Activated naive CD4-positive, alpha-beta T cell treated with anti-CD3 and anti-CD28 coated beads, Interleukin-2, amount 50 U/mL, for 24 hours (primary cell): Measurements from ENCODE around the gene CHST15.

Experiments
- H3K27ac Mint-ChIP-seq: one replicate; pipeline ENCODE4 v1.8.0; 2021; ENCODE audit warnings: mild to moderate bottlenecking, mixed read lengths
- H3K27me3 Mint-ChIP-seq: one replicate; pipeline ENCODE4 v1.8.0; 2021; ENCODE audit warnings: mixed read lengths
- H3K36me3 Mint-ChIP-seq: one replicate; pipeline ENCODE4 v1.8.0; 2021; ENCODE audit warnings: mixed read lengths
- H3K4me1 Mint-ChIP-seq: one replicate; pipeline ENCODE4 v1.8.0; 2021; ENCODE audit warnings: mixed read lengths
- H3K4me3 Mint-ChIP-seq: one replicate; pipeline ENCODE4 v1.8.0; 2021; ENCODE audit warnings: mild to moderate bottlenecking, mixed read lengths
- H3K9me3 Mint-ChIP-seq: one replicate; pipeline ENCODE4 v1.8.0; 2021; ENCODE audit warnings: mixed read lengths

Gene CHST15

DNA sequence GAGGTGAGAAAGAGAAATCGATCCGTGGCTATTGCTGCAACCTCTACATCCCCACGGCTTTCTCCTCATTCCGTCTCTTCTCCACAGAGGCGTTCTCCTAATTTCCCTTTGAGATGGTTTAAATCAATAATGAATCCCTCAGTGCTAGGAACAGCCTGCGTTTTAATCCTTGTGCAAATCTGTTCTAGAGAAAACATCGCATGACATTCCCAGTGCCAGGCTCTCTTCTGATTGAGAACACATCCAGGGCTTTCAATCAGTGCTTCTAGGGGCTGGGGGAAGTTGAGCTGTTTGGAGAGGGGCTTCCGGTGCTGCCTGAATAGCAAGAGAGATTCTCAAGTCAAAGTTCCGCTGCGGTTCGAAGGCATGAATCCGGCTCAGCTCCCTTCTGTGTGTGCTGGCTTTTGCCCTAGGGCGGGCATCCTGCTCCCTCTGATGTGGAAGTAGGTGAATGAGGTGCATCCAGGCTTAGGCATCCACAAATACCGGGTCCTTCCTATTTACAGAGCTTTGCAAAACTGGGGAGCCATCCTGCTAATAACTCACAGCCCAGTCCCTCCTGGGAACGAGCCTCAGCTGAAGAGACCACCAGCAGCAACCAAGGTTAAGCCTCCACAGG, 62.8 kb downstream of the CHST15 start:
- Mint-ChIP-seq H3K36me3 (no peaks in the 10 kb centered on the region), H3K27ac (no peak overlapping the region), H3K9me3 (no peaks in the 10 kb centered on the region), H3K27me3 (peaks cover 5% of the 10 kb centered on the region), H3K4me1 (peaks cover 3% of the 10 kb centered on the region), H3K4me3 (no peak overlapping the region)

DNA sequence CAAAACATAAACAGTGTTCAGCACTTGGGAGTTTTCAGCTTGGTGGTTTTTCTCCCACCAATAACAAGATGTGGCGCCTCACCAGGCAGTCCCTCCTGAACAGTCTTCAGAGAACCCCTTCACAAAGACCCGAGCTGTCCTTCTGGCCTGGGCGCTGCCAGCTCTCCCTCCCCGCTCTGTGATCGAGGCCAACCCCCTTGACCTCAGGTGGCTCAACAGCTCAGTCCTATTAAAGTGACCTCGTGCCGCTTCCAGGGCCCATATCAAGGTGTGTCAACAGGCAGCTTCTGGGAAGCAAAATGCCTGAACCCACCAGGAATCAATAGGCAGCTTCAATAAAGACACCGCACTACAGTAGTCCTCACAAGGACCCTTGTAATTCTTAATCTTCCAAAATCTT, 63.3 kb downstream of the CHST15 start:
- Mint-ChIP-seq H3K4me3 (no peak overlapping the region), H3K27me3 (peaks cover 4% of the 10 kb centered on the region), H3K27ac (no peak overlapping the region), H3K36me3 (no peaks in the 10 kb centered on the region), H3K4me1 (no peaks in the 10 kb centered on the region), H3K9me3 (no peaks in the 10 kb centered on the region)

DNA sequence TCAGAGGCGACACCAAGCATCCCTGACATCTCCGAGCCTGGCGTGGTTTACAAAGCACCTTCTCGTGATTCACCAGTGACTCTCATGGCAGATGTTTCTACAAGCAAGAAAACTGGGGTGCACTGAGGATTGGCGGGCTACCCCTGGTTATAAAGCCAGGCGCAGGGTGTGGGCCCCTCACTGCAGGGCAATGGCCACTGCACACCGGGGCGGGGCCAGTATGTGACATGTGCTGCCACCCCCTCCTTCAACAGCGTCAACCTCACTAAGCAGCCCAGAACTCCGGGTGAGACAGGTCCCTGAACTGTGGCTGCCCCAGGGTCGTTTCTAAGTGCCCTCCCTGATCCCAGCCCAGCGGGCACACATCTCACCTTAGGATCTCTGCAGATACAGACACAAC, 63.8 kb downstream of the CHST15 start:
- no peak overlapping the region for H3K4me3 Mint-ChIP-seq
- H3K27me3 Mint-ChIP-seq: peaks cover 5% of the 10 kb centered on the region
- H3K9me3 Mint-ChIP-seq: no peaks in the 10 kb centered on the region
- H3K27ac Mint-ChIP-seq: no peak overlapping the region
- H3K4me1 Mint-ChIP-seq: no peaks in the 10 kb centered on the region
- no peaks in the 10 kb centered on the region for H3K36me3 Mint-ChIP-seq

DNA sequence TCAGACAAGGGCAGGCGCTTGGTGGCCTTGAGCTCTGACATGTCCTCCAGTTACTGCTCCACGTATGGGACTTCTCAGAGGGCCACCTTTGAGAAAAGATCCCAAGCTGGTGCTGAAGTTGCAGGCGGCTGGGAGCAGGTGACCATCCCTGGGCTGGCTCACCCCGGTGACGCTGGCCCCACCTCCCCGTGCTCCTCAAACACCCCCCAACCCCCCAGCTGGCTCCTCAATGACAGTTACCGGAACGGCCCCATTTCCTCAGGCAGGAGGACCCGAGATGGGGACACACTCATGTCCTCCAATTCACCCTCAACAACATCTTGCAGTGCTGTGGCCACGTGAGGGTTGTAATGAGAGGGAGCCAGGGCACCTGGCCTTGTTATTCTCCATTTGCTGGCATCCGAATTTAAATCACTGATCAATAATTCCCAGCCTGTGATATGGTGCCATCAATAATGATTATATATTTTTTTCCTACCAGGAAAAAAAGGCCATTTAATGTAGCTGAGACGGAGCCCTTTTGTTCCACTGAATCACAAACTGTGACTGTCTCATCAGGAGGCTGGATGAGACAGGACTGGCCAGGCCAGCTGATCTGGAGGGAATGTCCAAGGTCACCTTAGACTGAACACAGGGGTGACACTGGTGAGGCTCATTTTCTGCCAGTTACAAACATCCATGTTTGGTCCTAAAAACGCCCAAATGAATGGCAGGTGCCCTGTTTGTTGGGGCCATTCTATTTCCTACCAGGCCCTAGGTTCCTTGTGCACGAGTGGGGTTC, 64.5 kb downstream of the CHST15 start:
- H3K9me3 Mint-ChIP-seq: no peaks in the 10 kb centered on the region
- H3K36me3 Mint-ChIP-seq: no peaks in the 10 kb centered on the region
- H3K4me3 Mint-ChIP-seq: no peak overlapping the region
- H3K4me1 Mint-ChIP-seq: no peaks in the 10 kb centered on the region
- peaks cover 5% of the 10 kb centered on the region for H3K27me3 Mint-ChIP-seq
- H3K27ac Mint-ChIP-seq: no peak overlapping the region

DNA sequence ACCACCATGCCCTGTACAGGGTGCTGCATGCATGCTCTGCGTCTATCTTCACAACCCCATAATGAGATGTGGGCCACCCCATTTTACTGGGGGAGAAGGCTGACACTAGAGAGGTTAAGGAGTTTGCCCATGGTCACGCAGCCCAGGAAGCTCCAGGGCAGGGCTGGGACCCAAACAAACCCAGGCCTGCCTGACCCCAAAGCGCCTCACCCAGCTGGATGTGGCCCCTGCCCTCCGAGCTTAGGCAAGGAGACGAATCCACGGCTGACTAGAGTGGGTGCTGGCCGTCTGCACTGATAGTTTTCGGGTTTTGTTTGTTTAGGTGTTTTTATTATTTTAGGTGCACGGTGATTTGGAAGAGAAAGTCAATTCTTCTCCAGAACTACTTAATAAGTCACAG, 65.7 kb downstream of the CHST15 start:
- Mint-ChIP-seq H3K36me3 (no peaks in the 10 kb centered on the region), H3K9me3 (no peaks in the 10 kb centered on the region), H3K27ac (no peak overlapping the region), H3K27me3 (peaks cover 5% of the 10 kb centered on the region), H3K4me1 (no peaks in the 10 kb centered on the region), H3K4me3 (no peak overlapping the region)

DNA sequence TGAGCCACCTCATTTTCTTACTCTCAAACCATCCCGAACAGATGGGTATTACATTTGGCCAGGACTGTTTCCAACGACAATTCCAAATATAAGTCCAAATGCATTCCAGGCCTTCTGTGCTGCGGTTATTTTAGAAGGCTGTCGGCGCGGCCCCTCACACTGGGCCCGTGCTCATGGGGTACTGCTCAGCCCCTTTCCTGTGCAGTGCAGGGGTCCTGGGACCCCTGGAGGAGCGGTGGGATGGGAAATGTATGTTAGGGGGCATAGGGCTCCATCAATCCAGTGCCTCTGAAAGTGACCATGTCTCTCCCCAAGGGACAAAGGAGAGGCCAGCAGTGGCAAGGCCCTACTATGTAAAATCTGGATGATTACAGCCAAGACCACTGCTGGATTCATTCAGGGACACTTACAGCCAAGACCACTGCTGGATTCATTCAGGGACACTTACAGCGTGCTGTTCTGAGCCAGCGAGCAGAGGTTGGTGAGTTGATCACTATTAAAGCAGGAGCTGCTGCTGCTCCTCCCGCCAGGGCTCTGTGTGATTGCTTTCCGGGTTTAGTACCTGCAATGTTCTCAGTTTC, 66.3 kb downstream of the CHST15 start:
- Mint-ChIP-seq H3K9me3 (no peaks in the 10 kb centered on the region), H3K27me3 (peaks cover 5% of the 10 kb centered on the region), H3K4me1 (no peaks in the 10 kb centered on the region), H3K4me3 (no peak overlapping the region), H3K36me3 (no peaks in the 10 kb centered on the region), H3K27ac (no peak overlapping the region)

DNA sequence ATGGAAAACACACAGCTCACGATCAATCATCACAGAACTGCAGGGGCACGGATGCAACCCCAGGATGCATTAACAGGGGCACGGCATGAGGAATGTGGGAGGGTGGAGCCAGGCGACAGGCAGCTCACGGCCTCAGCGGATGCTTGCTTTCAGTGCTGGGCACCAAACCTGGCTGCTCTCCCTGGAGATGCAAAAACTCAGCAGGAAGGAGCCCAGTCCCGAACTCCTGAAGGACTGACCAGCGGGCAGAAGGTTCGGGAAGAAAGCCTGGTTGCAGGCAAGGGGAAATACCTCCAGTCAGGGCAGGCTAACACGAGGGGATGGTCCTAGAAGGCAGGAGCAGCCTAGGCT, 66.8 kb downstream of the CHST15 start:
- H3K4me1 Mint-ChIP-seq: no peaks in the 10 kb centered on the region
- H3K27me3 Mint-ChIP-seq: peaks cover 5% of the 10 kb centered on the region
- no peaks in the 10 kb centered on the region for H3K36me3 Mint-ChIP-seq
- no peaks in the 10 kb centered on the region for H3K9me3 Mint-ChIP-seq
- H3K27ac Mint-ChIP-seq: no peak overlapping the region
- no peak overlapping the region for H3K4me3 Mint-ChIP-seq

GRCh38 chr10:124025660-124026588, 67.5 kb downstream of the CHST15 start:
- no peak overlapping the region for H3K27ac Mint-ChIP-seq
- no peaks in the 10 kb centered on the region for H3K4me1 Mint-ChIP-seq
- H3K9me3 Mint-ChIP-seq: no peaks in the 10 kb centered on the region
- no peak overlapping the region for H3K4me3 Mint-ChIP-seq
- H3K36me3 Mint-ChIP-seq: no peaks in the 10 kb centered on the region
- H3K27me3 Mint-ChIP-seq: peaks cover 5% of the 10 kb centered on the region

GRCh38 chr10:124025152-124025551, 68.2 kb downstream of the CHST15 start:
- H3K27me3 Mint-ChIP-seq: peaks cover 5% of the 10 kb centered on the region
- no peaks in the 10 kb centered on the region for H3K4me1 Mint-ChIP-seq
- H3K36me3 Mint-ChIP-seq: no peaks in the 10 kb centered on the region
- H3K27ac Mint-ChIP-seq: no peak overlapping the region
- H3K4me3 Mint-ChIP-seq: no peak overlapping the region
- no peaks in the 10 kb centered on the region for H3K9me3 Mint-ChIP-seq

- no peak overlapping the region for H3K27ac Mint-ChIP-seq
- H3K4me3 Mint-ChIP-seq: no peak overlapping the region
These were observed 71.3 kb downstream of the CHST15 start for GRCh38 chr10:124022066-124022465.

DNA sequence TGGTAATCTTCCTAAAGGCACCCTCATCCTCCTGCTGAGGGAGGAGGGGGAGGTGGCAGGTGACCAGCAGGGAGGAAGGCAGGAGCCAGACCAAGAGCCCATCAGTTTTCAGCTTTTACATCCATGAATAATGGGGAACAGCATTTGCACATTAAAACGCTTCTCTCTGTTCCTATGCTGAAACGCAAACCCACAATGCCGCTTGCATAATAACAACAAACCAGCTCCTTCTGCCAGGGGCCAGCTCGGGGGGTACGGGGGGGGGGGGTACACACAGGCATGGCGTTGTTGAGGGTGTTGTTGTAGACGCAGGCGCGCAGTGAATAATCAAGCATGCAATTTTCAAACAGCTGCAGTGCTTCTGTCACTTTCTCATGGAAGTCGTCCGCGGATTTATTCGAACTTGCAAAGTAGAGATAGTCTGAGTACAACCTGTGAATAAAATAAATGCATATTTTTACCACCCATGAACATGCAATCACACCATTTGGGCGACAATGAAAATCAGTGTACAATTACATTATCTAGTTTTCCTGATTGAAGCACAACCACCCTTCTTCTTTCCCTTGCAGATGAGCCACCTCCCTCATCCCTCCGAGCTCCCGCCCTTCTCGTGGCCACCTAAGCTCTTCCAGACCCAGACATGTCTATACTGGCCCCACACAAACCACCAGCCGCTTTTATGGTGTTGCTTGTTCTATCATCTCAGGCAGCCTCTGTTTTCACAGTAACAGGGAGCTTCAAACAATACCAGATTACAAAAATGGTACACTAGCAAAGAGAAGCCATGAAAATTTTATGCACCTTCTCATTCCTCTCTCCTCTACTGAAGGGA, 72.2 kb downstream of the CHST15 start:
- Mint-ChIP-seq H3K27ac (no peak overlapping the region), H3K36me3 (no peaks in the 10 kb centered on the region), H3K4me3 (no peak overlapping the region), H3K4me1 (no peaks in the 10 kb centered on the region), H3K27me3 (peaks cover 2% of the 10 kb centered on the region), H3K9me3 (no peaks in the 10 kb centered on the region)

More at GRCh38 chr10:124022066-124022465, 71.3 kb downstream of the CHST15 start:
- Mint-ChIP-seq H3K4me1 (no peaks in the 10 kb centered on the region), H3K36me3 (no peaks in the 10 kb centered on the region), H3K27me3 (peaks cover 2% of the 10 kb centered on the region), H3K9me3 (no peaks in the 10 kb centered on the region)

GRCh38 chr10:124019886-124020797, 73.3 kb downstream of the CHST15 start:
- Mint-ChIP-seq H3K36me3 (no peaks in the 10 kb centered on the region), H3K27ac (no peak overlapping the region), H3K4me3 (no peak overlapping the region), H3K27me3 (peaks cover 3% of the 10 kb centered on the region), H3K9me3 (no peaks in the 10 kb centered on the region), H3K4me1 (no peaks in the 10 kb centered on the region)

GRCh38 chr10:124018886-124019525, 74.4 kb downstream of the CHST15 start:
- Mint-ChIP-seq H3K4me3 (no peak overlapping the region), H3K27me3 (peaks cover 2% of the 10 kb centered on the region), H3K36me3 (no peaks in the 10 kb centered on the region), H3K27ac (no peak overlapping the region), H3K9me3 (peaks cover under 1% of the 10 kb centered on the region), H3K4me1 (no peaks in the 10 kb centered on the region)

- Mint-ChIP-seq H3K9me3 (peaks cover 9% of the 10 kb centered on the region), H3K27me3 (peaks cover 2% of the 10 kb centered on the region), H3K4me3 (no peak overlapping the region), H3K27ac (no peak overlapping the region), H3K36me3 (peaks cover 2% of the 10 kb centered on the region), H3K4me1 (no peaks in the 10 kb centered on the region)
These were observed 75.7 kb downstream of the CHST15 start for GRCh38 chr10:124017729-124018128.
